ACC112 (cell line): ENCODE results near the gene LDLRAD3.

Source experiments
- H2AFZ ChIP-seq: fragments of 200-600 bp; sonication (generic); one replicate; pipeline ENCODE4 v1.6.0; 2017; ENCODE audit warnings: antibody characterized with exemption, low read length; ENCODE audit not compliant: unreplicated experiment
- H3K27ac ChIP-seq: fragments of 200-600 bp; sonication (generic); 2 replicates; pipeline ENCODE4 v1.5.1; 2014; ENCODE audit warnings: low read depth, mild to moderate bottlenecking, antibody characterized with exemption, low read length, moderate library complexity
- H3K27me3 ChIP-seq: fragments of 200-600 bp; sonication (generic); 2 replicates; pipeline ENCODE4 v1.6.1; 2014; ENCODE audit warnings: mild to moderate bottlenecking, antibody characterized with exemption, low read length, moderate library complexity, mixed read lengths; ENCODE audit not compliant: insufficient read depth
- H3K36me3 ChIP-seq: fragments of 200-600 bp; sonication (generic); 2 replicates; pipeline ENCODE4 v1.6.1; 2016; ENCODE audit warnings: mild to moderate bottlenecking, antibody characterized with exemption, low read length, moderate library complexity, mixed read lengths; ENCODE audit not compliant: insufficient read depth
- H3K4me1 ChIP-seq: fragments of 200-600 bp; sonication (generic); one replicate; pipeline ENCODE4 v1.6.1; 2016; ENCODE audit warnings: low read length, mixed read lengths; ENCODE audit not compliant: insufficient read depth, unreplicated experiment, control insufficient read depth
- H3K4me3 ChIP-seq: fragments of 200-600 bp; sonication (generic); 2 replicates; pipeline ENCODE4 v1.5.1; 2014; ENCODE audit warnings: mild to moderate bottlenecking, low read depth, low read length
- H3K79me2 ChIP-seq: fragments of 200-600 bp; sonication (generic); one replicate; pipeline ENCODE4 v1.6.0; 2016; ENCODE audit warnings: low read length; ENCODE audit not compliant: control insufficient read depth, unreplicated experiment, insufficient read depth

LDLRAD3 gene

DNA sequence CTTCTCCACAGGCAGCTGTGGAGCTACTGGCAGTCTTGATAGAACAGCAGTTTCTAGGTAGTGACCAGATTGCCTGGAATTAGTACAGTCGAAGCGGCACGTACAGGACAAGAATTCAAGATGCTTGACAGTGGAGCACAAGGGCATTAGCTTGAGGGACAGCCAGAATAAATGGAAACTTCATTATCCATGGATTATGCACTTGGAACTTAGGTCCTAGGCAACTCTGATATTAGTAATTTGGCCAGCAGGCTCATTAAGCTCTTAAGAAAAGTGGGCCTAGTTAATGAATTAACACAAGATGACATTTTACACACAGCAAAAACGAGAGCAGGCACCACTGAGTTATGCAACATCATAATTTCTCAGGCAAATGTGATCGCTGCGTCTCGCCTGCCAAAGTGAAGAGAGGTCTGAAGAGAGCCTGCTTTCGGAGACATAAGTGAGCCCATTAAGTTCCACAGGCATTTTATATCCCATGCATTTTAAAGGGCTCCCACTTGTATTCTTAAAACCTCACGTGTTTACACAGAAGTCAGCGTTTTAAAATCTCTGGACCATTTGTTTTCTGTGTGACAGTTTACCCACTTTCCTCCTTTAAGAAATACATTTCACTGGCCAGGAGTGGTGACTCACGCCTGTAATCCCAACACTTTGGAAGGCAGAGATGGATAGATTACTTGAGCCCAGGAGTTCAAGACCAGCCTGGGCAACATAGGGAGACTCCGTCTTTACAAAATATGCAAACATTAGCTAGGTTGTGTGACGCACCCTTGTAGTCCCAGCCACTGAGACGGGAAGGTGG lies 279.2 kb downstream of the LDLRAD3 start:
- Histone ChIP-seq H3K4me3 (no peak overlapping the region), H3K4me1 (peaks cover 3% of the 10 kb centered on the region), H3K79me2 (no peaks in the 10 kb centered on the region), H3K27ac (no peak overlapping the region), H3K27me3 (no peaks in the 10 kb centered on the region), H2AFZ (no peak overlapping the region), H3K36me3 (peaks cover 12% of the 10 kb centered on the region; the same call in 1 of the 2 replicates)

DNA sequence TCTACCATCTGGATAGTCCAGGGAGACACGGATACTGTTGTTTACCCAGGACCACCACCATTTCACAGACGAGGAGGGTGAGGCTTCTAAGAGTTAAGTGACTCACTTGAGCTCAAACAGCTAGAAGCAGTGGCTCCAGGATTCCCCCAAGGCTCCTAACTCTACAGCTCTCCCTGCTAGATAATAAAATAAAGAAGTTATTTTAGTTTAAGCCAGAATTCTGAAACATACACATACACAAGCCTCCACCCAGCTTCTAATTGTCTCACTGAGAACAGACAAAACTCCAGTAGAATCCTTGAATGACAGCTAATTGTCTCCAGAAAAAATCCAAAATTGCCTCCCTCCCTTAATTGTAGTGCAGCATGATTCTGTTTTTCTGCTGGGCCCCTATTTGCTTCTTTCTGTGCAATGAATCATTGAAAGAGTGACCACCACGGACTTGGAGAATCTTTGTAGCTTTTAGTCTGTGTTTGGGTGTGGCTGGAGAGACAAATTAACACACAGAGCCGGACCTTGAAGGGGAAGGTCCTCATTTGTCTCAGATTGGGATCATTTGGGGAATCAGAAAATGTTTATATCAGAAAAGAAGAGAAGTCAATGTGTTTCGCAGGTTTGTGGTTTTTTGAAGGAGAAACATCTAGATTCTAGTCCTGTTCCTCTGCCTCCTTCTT lies 280.5 kb downstream of the LDLRAD3 start:
- no peak overlapping the region for H3K4me3 ChIP-seq
- H2AFZ ChIP-seq: no peak overlapping the region
- H3K4me1 ChIP-seq: peaks cover 3% of the 10 kb centered on the region
- H3K36me3 ChIP-seq: peaks cover 2% of the 10 kb centered on the region; the same call in 1 of the 2 replicates
- H3K79me2 ChIP-seq: no peaks in the 10 kb centered on the region
- H3K27me3 ChIP-seq: no peaks in the 10 kb centered on the region
- H3K27ac ChIP-seq: no peak overlapping the region

DNA sequence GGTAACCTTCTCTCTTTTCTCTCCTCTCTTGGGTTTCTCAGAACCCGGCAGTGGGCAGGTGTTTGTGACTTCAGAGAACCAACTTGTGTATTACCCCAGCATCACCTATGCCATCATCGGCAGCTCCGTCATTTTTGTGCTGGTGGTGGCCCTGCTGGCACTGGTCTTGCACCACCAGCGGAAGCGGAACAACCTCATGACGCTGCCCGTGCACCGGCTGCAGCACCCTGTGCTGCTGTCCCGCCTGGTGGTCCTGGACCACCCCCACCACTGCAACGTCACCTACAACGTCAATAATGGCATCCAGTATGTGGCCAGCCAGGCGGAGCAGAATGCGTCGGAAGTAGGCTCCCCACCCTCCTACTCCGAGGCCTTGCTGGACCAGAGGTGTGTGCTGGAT lies 283.2 kb downstream of the LDLRAD3 start:
- H3K4me3 ChIP-seq: no peak overlapping the region
- no peak overlapping the region for H3K27ac ChIP-seq
- H2AFZ ChIP-seq: no peak overlapping the region
- peaks cover 8% of the 10 kb centered on the region; the same call in 1 of the 2 replicates for H3K36me3 ChIP-seq
- H3K4me1 ChIP-seq: peaks cover 22% of the 10 kb centered on the region
- H3K79me2 ChIP-seq: no peaks in the 10 kb centered on the region
- no peaks in the 10 kb centered on the region for H3K27me3 ChIP-seq

DNA sequence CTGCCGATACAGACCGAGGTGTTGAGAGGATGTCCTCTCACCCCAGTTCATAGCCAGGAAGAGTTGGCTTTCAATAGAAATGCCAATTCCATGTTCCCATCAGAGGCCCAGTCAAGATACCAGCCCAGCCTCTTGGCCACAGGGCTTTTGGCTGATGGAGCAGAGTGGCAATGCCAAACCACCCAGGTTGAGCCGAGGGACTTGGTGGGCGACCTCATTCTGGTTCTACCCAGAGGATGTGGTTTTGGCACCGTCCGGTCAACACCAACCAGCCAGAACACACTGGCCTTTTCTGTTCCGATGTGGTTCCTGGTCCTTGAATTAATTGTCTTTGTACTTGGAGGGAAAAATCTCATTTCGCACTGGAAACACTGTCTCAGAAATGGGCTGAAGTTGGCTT lies 284.8 kb downstream of the LDLRAD3 start:
- Histone ChIP-seq H3K79me2 (no peaks in the 10 kb centered on the region), H3K36me3 (peaks cover 8% of the 10 kb centered on the region; the same call in 1 of the 2 replicates), H3K27ac (no peak overlapping the region), H3K4me1 (peaks cover 22% of the 10 kb centered on the region), H2AFZ (no peak overlapping the region), H3K4me3 (no peak overlapping the region), H3K27me3 (no peaks in the 10 kb centered on the region)

DNA sequence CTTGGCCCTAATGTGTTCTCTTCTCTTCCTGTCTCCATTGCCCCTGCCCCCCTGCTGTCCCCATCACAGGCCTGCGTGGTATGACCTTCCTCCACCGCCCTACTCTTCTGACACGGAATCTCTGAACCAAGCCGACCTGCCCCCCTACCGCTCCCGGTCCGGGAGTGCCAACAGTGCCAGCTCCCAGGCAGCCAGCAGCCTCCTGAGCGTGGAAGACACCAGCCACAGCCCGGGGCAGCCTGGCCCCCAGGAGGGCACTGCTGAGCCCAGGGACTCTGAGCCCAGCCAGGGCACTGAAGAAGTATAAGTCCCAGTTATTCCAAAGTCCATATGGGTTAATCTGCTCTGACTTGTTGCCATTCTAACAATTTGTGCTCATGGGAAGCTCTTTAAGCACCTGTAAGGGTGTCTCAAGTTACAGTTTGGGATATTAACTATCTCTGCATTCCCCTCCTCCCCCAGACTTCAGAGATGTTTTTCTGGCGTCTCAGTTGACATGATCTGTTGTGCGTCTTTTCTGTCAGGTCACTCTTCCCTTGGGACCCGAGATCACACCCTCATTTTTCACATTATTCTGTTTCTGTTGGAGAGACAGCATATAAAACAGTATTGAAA lies 285.3 kb downstream of the LDLRAD3 start:
- peaks cover 22% of the 10 kb centered on the region for H3K4me1 ChIP-seq
- peaks cover 8% of the 10 kb centered on the region; the same call in 1 of the 2 replicates for H3K36me3 ChIP-seq
- H2AFZ ChIP-seq: no peak overlapping the region
- no peaks in the 10 kb centered on the region for H3K79me2 ChIP-seq
- no peak overlapping the region for H3K27ac ChIP-seq
- no peaks in the 10 kb centered on the region for H3K27me3 ChIP-seq
- no peak overlapping the region for H3K4me3 ChIP-seq

DNA sequence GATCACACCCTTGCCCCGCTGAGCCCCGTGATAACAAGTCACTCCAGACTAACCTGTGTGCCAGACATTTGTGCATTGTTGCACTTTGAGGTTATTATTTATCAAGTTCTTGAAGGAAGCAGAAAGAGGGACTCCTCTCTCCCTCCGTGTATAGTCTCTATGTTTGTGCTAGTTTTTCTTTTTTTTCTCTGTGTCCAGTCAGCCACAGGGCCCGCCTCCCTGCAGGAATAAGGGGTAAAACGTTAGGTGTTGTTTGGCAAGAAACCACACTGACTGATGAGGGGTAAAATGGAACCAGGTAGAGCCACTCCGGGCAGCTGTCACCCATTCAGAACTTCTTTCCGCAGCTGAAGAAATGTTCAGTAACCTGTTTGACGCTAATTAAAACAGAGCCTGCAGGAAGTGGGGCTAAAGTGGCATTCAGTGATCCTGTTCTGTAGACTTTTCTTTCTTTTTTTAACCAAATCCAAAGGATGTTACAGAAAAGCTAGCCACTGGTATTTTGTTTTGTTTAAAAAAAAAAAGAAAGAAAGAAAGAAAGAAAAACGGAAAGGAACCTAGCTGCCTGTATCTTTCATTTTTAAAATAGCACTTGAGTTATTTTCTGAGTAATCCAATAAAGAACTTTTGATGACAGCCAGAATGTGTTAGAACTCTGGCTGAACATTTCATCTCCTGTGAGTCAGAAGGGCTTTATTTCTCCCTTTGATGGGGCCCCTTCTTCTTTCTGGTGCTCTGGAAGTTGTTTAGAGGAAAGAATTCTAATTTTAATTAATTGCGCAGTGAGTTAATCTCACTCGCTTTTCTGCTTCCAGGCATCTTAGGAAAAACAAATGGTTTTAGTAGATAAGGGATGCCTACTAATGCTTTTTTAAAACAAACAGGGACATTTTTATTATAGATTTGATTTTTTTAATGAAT lies 287.2 kb downstream of the LDLRAD3 start:
- Histone ChIP-seq H3K4me1 (peaks cover 22% of the 10 kb centered on the region), H3K27ac (peak overlapping the region; percentile 38), H3K27me3 (no peaks in the 10 kb centered on the region), H3K4me3 (peak overlapping the region; percentile 11; the same call in 1 of the 2 replicates), H3K36me3 (peaks cover 10% of the 10 kb centered on the region; the same call in 1 of the 2 replicates), H2AFZ (no peak overlapping the region), H3K79me2 (no peaks in the 10 kb centered on the region)

DNA sequence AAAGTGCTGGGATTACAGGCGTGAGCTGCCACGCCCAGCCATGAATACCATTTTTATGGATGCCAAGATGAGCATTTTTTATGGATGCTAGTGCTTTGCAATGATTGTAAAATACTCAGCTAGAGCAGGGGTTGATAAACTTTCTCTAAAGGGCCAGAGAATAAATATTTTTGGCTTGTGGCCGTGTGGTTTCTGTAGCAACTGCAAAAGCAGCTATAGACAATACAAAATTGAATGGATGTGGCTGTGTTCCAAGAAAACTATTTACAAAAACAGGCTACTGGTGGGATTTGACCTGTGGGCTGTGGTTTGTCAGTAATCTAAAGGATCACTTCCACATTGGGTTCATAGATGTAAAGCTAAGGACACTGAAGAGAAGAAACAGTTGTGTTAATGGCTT lies 289.3 kb downstream of the LDLRAD3 start:
- peaks cover 8% of the 10 kb centered on the region; the same call in 1 of the 2 replicates for H3K36me3 ChIP-seq
- H3K27ac ChIP-seq: no peak overlapping the region
- H3K27me3 ChIP-seq: no peaks in the 10 kb centered on the region
- H3K4me1 ChIP-seq: peaks cover 22% of the 10 kb centered on the region
- no peaks in the 10 kb centered on the region for H3K79me2 ChIP-seq
- H3K4me3 ChIP-seq: no peak overlapping the region
- H2AFZ ChIP-seq: no peak overlapping the region

DNA sequence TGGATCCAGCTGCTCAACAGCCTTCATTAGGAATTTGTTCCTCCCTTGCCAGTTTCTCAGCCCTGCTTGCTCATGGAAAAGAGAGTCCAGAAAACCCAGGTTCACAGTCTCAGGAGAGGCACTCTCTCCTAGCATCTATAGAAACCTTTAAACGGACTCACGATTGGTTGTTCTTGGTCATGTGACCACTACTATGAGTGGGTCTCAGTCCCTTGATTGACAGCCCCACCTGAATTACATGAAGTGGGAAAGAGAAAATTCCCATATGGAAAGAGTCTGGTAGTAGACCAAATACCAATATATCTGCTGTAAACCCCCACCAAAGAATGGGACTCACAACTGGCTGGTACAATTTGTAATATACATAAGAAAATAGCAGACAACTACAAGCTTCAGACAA lies 291.0 kb downstream of the LDLRAD3 start:
- no peak overlapping the region for H2AFZ ChIP-seq
- no peak overlapping the region for H3K27ac ChIP-seq
- no peak overlapping the region for H3K4me3 ChIP-seq
- H3K79me2 ChIP-seq: no peaks in the 10 kb centered on the region
- peaks cover 22% of the 10 kb centered on the region for H3K4me1 ChIP-seq
- peaks cover 8% of the 10 kb centered on the region; the same call in 1 of the 2 replicates for H3K36me3 ChIP-seq
- H3K27me3 ChIP-seq: no peaks in the 10 kb centered on the region

DNA sequence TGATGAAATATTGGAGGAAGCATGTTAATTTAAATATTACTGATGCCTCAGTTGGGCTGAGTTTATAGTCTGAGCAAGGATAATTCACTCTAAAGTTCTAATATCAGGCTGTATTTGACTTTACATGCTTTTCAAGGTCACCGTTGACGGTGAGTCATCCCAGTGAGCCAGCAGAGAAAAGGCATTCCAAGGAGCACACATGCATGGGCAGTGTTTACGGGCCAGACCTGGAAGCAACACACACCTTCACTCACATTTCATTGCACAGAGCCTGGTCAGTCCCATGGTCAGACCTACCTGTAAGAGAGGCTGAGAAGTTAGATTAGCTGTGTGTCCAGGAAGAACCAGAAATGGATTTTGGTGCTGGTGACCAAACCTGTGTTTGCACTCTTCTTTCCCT lies 291.9 kb downstream of the LDLRAD3 start:
- no peaks in the 10 kb centered on the region for H3K27me3 ChIP-seq
- peaks cover 3% of the 10 kb centered on the region; the same call in 1 of the 2 replicates for H3K36me3 ChIP-seq
- no peaks in the 10 kb centered on the region for H3K79me2 ChIP-seq
- H3K27ac ChIP-seq: no peak overlapping the region
- H2AFZ ChIP-seq: no peak overlapping the region
- H3K4me1 ChIP-seq: peaks cover 16% of the 10 kb centered on the region
- no peak overlapping the region for H3K4me3 ChIP-seq

DNA sequence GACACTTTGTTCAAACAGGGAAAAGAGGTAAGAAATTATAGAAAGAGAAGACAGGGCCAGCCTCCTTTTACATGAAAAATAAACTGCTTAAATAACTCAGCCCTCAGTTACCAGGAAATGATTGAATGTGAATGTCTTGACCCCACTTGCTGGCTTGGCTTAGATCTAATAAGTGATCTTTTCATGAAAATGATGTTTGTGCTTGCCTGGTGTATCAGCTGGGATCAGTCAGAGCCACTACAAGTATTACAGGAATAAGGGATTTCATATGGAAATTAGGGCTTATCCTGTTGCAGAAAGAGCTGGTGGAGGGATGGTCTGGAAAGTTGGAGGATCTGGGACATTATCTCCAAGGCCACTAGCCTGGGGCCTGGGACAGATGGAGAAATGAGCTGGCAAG lies 293.5 kb downstream of the LDLRAD3 start:
- Histone ChIP-seq H3K79me2 (no peaks in the 10 kb centered on the region), H3K36me3 (0 out of 2 replicates have a peak, but pooled peaks cover 3% of the 10 kb centered on the region), H3K4me1 (no peaks in the 10 kb centered on the region), H3K27me3 (no peaks in the 10 kb centered on the region), H3K4me3 (no peak overlapping the region), H2AFZ (no peak overlapping the region), H3K27ac (no peak overlapping the region)
